SU-DHL-6 (cell line): Measurements from ENCODE around the gene DUSP14.
A peak's percentile ranks its signal among the peaks of the same experiment; 100 is the strongest.

Experiments
- H2AFZ ChIP-seq: fragments of 200-600 bp; sonication (generic); 2 replicates; pipeline ENCODE4 v1.6.1; 2014; ENCODE audit warnings: low read depth, mild to moderate bottlenecking, moderate library complexity, mixed read lengths, antibody characterized with exemption, low read length; ENCODE audit not compliant: severe bottlenecking
- H3F3A ChIP-seq: fragments of 200-600 bp; shearing (Covaris generic); 2 replicates; pipeline ENCODE4 v1.6.0; 2016; ENCODE audit warnings: antibody characterized with exemption, mild to moderate bottlenecking; ENCODE audit not compliant: insufficient read depth
- H3K27ac ChIP-seq: fragments of 200-600 bp; sonication (generic); 2 replicates; pipeline ENCODE4 v1.5.1; 2016; ENCODE audit warnings: low read depth, mild to moderate bottlenecking, low read length, moderate library complexity, mixed read lengths
- H3K27me3 ChIP-seq: fragments of 200-600 bp; sonication (generic), shearing (Covaris generic); 2 replicates; pipeline ENCODE4 v1.6.0; 2014; ENCODE audit warnings: mild to moderate bottlenecking, low read length
- H3K36me3 ChIP-seq: fragments of 200-600 bp; sonication (generic); 2 replicates; pipeline ENCODE4 v1.6.1; 2014; ENCODE audit warnings: mild to moderate bottlenecking, low read length, mixed read lengths
- H3K4me2 ChIP-seq: fragments of 300-600, 200-600 bp; shearing (Covaris generic), sonication (generic); 2 replicates; pipeline ENCODE4 v1.6.0; 2014; ENCODE audit warnings: low read length, low read depth, mild to moderate bottlenecking; ENCODE audit not compliant: poor library complexity, severe bottlenecking
- H3K4me3 ChIP-seq: fragments of 200-600 bp; sonication (generic); 2 replicates; pipeline ENCODE4 v1.5.1; 2014; ENCODE audit warnings: antibody characterized with exemption, low read length, mild to moderate bottlenecking, mixed read lengths; ENCODE audit not compliant: insufficient read depth, poor library complexity, severe bottlenecking
- H3K79me2 ChIP-seq: fragments of 200-600 bp; sonication (generic); 2 replicates; pipeline ENCODE4 v1.6.1; 2014; ENCODE audit warnings: mild to moderate bottlenecking, low read length, moderate library complexity; ENCODE audit not compliant: insufficient read depth
- H3K9ac ChIP-seq: fragments of 200-600 bp; sonication (generic); 2 replicates; pipeline ENCODE4 v1.7.0; 2014; ENCODE audit warnings: mild to moderate bottlenecking, low read length
- H3K9me2 ChIP-seq: fragments of 200-600 bp; sonication (generic); replicated peaks from 2 replicates; pipeline ENCODE4 v1.6.1; 2014; ENCODE audit warnings: low read length; ENCODE audit not compliant: insufficient read depth
- H3K9me3 ChIP-seq: fragments of 200-600 bp; sonication (generic); 2 replicates; pipeline ENCODE4 v1.6.1; 2014; ENCODE audit warnings: low read length, mixed read lengths; ENCODE audit not compliant: insufficient read depth
- H4K20me1 ChIP-seq: fragments of 200-600 bp; sonication (generic); 2 replicates; pipeline ENCODE4 v1.6.1; 2014; ENCODE audit warnings: low read depth, mild to moderate bottlenecking, antibody characterized with exemption, low read length, moderate library complexity, mixed read lengths
- EZH2phosphoT487 ChIP-seq: fragments of 200-600 bp; sonication (generic), shearing (Covaris generic); conservative IDR thresholded peaks from 2 replicates; pipeline ENCODE4 v1.6.1; 2018; ENCODE audit warnings: mild to moderate bottlenecking, antibody characterized with exemption, low read length, moderate library complexity, mixed read lengths
- TF ChIP-seq, protein P1 (sequence below): fragments of 200-600 bp; sonication (generic); IDR thresholded peaks from one replicate; pipeline ENCODE4 v1.5.1; 2017; ENCODE audit warnings: antibody characterized with exemption, mild to moderate bottlenecking, low read length, moderate library complexity; ENCODE audit not compliant: insufficient read depth, poor library complexity, severe bottlenecking

Gene DUSP14

DNA sequence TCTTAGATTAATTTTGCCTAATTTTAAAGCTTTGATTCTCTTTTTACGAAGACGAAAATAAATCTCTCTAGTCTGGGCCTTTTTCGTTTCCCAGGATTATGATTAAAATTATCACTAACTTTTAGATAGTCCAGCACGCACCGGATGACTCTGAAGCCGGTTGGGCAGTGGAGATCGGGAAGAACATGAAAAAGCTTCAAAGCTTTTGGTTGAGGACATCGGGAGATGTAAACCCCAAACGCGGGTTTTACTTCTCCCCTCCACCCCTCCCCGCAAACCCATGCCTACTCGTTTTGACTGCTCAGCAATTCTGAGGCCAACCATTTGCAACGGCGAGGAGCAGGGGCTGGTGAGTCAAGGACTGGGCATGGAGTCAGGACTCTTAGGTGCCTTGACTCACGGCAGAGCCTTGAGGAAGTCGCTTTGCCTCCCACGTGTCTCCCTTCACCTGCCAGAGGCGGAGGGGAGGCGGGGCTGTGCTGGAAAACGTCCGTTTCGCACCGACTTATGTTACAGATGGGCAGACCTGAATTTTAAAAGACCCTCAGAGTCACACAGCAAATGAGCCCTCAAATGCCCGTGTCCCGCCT is 989 bp upstream of the DUSP14 start:
- Histone ChIP-seq H3K79me2 (peaks cover 34% of the 10 kb centered on the region), H2AFZ (peak overlapping the region; percentile 94), H3K36me3 (no peaks in the 10 kb centered on the region), H3K9me2 (no peaks in the 10 kb centered on the region), H3K27ac (peak overlapping the region; percentile 84), H3K27me3 (no peaks in the 10 kb centered on the region), H3K4me2 (peak overlapping the region; percentile 78), H3K4me3 (peak overlapping the region; percentile 78), H3K9me3 (no peaks in the 10 kb centered on the region), H3K9ac (peak overlapping the region; percentile 83), H4K20me1 (peaks cover 3% of the 10 kb centered on the region; the same call in 1 of the 2 replicates), H3F3A (peaks cover 24% of the 10 kb centered on the region)
- TF ChIP-seq, protein P1, sequence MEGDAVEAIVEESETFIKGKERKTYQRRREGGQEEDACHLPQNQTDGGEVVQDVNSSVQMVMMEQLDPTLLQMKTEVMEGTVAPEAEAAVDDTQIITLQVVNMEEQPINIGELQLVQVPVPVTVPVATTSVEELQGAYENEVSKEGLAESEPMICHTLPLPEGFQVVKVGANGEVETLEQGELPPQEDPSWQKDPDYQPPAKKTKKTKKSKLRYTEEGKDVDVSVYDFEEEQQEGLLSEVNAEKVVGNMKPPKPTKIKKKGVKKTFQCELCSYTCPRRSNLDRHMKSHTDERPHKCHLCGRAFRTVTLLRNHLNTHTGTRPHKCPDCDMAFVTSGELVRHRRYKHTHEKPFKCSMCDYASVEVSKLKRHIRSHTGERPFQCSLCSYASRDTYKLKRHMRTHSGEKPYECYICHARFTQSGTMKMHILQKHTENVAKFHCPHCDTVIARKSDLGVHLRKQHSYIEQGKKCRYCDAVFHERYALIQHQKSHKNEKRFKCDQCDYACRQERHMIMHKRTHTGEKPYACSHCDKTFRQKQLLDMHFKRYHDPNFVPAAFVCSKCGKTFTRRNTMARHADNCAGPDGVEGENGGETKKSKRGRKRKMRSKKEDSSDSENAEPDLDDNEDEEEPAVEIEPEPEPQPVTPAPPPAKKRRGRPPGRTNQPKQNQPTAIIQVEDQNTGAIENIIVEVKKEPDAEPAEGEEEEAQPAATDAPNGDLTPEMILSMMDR = no peak
- TF ChIP-seq EZH2phosphoT487 = no peak

DNA sequence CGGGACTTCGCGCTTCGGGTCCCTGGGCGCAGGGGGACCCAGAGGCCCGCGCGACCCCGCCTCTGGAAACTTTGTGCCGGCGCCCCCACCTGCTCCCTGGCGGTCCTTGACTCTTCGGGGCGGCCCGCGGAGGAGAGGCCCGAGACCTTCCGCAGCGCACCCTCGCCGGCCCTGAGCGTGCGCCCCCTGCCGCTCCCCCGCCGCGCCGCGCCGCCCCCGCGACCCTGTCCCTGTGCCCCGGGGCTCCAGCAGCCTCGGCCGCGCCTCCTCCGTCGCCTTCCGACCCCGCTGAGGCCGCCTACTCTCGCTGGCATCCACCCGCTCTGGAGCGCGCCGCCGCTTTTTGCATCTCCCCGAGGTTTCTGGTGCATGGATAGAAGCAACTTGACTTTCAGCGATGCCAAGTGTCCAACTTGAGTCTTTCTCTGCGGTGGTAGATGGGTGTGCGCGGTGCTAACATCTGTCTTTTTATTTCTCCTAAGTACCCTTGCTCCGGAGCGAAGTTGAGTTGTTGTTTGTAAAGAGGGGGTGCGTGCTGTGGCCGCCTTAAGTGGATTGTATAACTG is 414 bp downstream of the DUSP14 start:
- no peaks in the 10 kb centered on the region for H3K36me3 ChIP-seq
- peak overlapping the region; percentile 38 for H3K27ac ChIP-seq
- H2AFZ ChIP-seq = no peak overlapping the region
- H3K9me3 ChIP-seq = no peaks in the 10 kb centered on the region
- peaks cover 48% of the 10 kb centered on the region for H3K79me2 ChIP-seq
- no peaks in the 10 kb centered on the region for H3K9me2 ChIP-seq
- H4K20me1 ChIP-seq = peaks cover 3% of the 10 kb centered on the region; the same call in 1 of the 2 replicates
- H3F3A ChIP-seq = peaks cover 24% of the 10 kb centered on the region
- H3K4me2 ChIP-seq = peak overlapping the region; percentile 83
- no peaks in the 10 kb centered on the region for H3K27me3 ChIP-seq
- TF ChIP-seq, protein P1 = peak; percentile 26
- TF ChIP-seq EZH2phosphoT487 = no peak
- peak overlapping the region; percentile 54 for H3K9ac ChIP-seq
- H3K4me3 ChIP-seq = peak overlapping the region; percentile 60

DNA sequence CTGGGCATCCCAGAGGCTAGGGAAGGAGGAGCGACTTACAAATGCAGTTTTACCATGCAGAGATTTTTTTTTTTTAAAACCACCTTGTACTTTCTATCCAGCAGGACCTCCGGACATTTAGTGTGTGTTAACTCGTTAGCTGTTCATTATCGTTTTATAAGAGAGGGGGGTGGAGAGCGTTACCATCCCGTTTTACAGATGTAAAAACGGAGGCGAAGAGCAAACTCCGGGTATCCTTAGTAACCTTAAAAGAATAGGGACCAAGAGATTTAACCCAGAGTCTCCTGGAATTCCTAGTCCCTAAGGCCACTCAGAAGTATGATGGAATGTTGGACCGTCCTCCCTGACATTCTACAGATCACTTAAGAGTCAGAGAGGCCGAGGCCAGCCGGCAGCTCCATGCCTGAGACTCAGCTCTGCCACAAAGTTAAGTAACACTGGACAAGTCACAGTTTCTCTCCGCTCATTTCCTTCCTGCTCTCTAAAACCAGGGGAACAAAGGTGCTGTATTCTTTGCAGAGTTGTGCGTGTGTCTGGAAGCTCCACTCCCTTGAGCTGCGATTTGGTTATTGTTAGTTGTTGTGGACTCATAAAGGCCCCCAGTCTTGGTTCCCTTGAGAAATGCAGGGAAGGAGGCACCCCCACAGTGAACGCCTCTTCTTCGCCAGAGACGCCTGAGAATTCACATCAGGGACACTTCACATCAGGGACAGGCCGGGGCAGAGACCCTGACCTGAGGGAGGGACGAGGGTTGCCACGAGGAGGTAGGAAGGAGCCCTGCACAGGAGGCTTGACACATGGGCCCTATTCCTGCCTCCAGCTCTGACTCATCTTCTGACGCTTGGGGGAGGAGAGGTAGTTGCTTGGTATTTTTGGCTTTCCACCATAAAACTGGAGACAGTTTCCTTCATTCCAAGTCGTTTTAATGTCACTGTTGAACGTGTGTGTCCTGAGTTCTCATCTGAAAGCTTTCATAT is 1.2 kb downstream of the DUSP14 start:
- peaks cover 56% of the 10 kb centered on the region for H3K79me2 ChIP-seq
- H3F3A ChIP-seq = peaks cover 22% of the 10 kb centered on the region
- H2AFZ ChIP-seq = no peak overlapping the region

More for the DNA sequence above, 1.2 kb downstream of the DUSP14 start:
- Histone ChIP-seq H3K9me3 (no peaks in the 10 kb centered on the region), H3K27ac (peak overlapping the region; percentile 38), H3K27me3 (no peaks in the 10 kb centered on the region), H3K9me2 (no peaks in the 10 kb centered on the region), H3K36me3 (no peaks in the 10 kb centered on the region), H4K20me1 (peaks cover 3% of the 10 kb centered on the region; the same call in 1 of the 2 replicates), H3K9ac (peak overlapping the region; percentile 54), H3K4me3 (peak overlapping the region; percentile 60), H3K4me2 (peak overlapping the region; percentile 83)
- TF ChIP-seq, protein P1 = no peak
- no peak for TF ChIP-seq EZH2phosphoT487
